Measurements from ENCODE around the gene ACTR3C.

Gene ACTR3C

GRCh38 chr7:150363872-150364271 lies 40.5 kb upstream of the ACTR3C start:
- TF ChIP-seq ZNF274 (IDR thresholded peaks at IDR 0.05; ENCODE audit: low read depth, low read length) = no peak
- no peak overlapping the region for H3K4me3 ChIP-seq (ENCODE audit: low read length)

DNA sequence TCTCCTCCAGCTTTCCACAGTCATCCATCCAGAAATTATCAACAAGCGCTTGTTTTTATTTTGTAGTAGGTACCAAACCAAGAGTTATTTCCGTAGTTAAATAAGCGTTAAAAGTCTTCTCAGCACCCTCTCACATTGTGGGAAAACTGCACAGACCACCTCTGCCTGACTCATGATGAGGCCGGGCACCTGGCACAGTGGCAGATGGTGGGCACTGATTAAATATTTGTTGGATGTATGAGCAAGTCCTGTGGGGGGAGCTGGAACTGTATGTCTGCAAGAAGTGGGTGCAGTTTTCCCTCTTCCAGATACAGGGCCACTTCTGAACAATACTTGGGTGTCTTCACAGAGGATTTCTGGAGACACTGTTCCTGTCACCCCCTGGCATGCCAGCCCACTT lies 40.0 kb upstream of the ACTR3C start:
- no peak overlapping the region for H3K4me3 ChIP-seq (ENCODE audit: low read length)
- TF ChIP-seq ZNF274 (IDR thresholded peaks at IDR 0.05; ENCODE audit: low read depth, low read length) = no peak

- H3K4me3 ChIP-seq (ENCODE audit: low read length) = no peak overlapping the region
- no peak for TF ChIP-seq ZNF274 (IDR thresholded peaks at IDR 0.05; ENCODE audit: low read depth, low read length)
These were observed 38.7 kb upstream of the ACTR3C start for GRCh38 chr7:150361807-150362621.

- TF ChIP-seq ZNF274 (IDR thresholded peaks at IDR 0.05; ENCODE audit: low read depth, low read length) = no peak
- no peak overlapping the region for H3K4me3 ChIP-seq (ENCODE audit: low read length)
These were observed 38.1 kb upstream of the ACTR3C start for GRCh38 chr7:150361402-150361801.

- no peak overlapping the region for H3K4me3 ChIP-seq (ENCODE audit: low read length)
- TF ChIP-seq ZNF274 (IDR thresholded peaks at IDR 0.05; ENCODE audit: low read depth, low read length) = no peak
These were observed 37.2 kb upstream of the ACTR3C start for GRCh38 chr7:150360363-150361058.

GRCh38 chr7:150359622-150360362 lies 36.4 kb upstream of the ACTR3C start:
- no peak for TF ChIP-seq ZNF274 (IDR thresholded peaks at IDR 0.05; ENCODE audit: low read depth, low read length)
- H3K4me3 ChIP-seq (ENCODE audit: low read length) = no peak overlapping the region

DNA sequence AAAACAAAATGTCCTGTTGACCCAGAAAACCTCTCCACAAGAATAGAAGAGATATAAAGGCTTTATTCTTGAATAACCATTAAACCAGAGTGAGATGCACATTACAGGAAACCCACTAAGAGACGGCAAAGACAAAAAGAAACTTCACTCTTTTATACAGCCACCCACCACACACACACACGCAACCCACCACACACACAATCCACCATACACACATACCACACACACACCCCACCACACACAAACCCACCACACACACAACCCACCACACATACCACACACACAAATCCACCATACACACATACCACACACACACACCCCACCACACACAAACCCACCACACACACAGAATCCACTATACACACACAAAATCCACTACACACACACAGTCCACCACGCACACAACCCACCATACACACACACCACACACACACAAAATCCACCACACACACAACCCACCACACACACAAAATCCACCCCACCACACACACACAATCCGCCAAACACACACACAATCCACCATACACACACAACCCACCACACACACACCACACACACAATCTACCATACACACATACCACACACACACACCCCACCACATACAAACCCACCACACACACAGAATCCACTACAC lies 35.8 kb upstream of the ACTR3C start:
- no peak overlapping the region for H3K4me3 ChIP-seq (ENCODE audit: low read length)

GRCh38 chr7:150358433-150358832 lies 35.1 kb upstream of the ACTR3C start:
- H3K4me3 ChIP-seq (ENCODE audit: low read length) = no peak overlapping the region
- no peak for TF ChIP-seq ZNF274 (IDR thresholded peaks at IDR 0.05; ENCODE audit: low read depth, low read length)

More for the DNA sequence above, 35.8 kb upstream of the ACTR3C start:
- TF ChIP-seq ZNF274 (IDR thresholded peaks at IDR 0.05; ENCODE audit: low read depth, low read length) = no peak

DNA sequence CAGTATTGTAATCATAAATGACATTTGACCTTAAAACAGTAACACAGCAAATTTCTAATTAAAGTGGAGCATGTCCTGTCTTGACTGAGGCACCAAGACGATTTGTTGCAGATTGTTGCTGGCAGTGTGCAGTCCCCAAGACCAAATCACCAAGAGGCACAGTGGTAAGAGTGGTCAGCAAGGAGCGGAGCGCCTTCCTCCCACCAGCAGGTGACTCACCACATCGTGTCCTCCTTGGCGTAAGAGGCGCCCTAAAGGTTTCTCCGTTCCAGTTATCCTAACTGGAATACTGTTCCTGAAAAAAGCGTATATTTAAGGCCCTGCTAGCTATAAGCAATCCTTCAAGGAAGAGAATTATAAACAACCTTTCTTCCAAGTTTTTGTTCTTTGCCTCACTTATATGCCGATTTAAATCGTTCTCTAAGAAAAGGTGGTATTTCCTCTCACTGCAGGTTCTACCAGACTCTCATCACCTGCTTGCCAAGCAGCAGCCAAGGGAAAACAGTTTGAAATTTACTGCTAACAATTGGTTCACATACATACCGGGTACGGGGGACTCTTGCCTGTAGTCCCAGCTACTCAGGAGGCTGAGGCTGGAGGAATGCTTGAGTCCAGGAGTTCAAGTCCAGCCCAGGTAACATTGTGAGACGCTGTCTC lies 34.6 kb upstream of the ACTR3C start:
- H3K4me3 ChIP-seq (ENCODE audit: low read length) = no peak overlapping the region
- TF ChIP-seq ZNF274 (IDR thresholded peaks at IDR 0.05; ENCODE audit: low read depth, low read length) = no peak

DNA sequence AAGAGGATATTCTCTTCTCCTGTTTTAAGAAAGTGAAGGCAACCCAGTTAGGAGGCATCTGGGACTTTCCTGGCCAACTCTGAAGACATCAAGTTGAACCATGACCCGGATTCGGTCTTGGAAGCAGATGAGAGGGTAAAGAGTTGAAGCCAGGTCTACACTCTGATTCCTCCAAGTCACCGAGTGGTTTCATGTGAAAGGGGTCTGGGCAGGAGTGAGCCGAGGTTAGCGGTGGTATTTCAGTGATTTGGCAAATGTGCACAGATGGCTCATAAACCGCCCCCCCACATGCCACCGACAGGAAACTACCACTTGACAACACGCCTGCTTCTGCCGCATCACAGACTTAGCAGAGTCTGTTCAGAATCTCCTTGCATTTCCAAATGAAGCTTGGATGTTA lies 33.9 kb upstream of the ACTR3C start:
- no peak for TF ChIP-seq ZNF274 (IDR thresholded peaks at IDR 0.05; ENCODE audit: low read depth, low read length)
- H3K4me3 ChIP-seq (ENCODE audit: low read length) = no peak overlapping the region; the same call in 1 of the 2 replicates

GRCh38 chr7:150356265-150356897 lies 33.0 kb upstream of the ACTR3C start:
- H3K4me3 ChIP-seq (ENCODE audit: low read length) = no peak overlapping the region
- no peak for TF ChIP-seq ZNF274 (IDR thresholded peaks at IDR 0.05; ENCODE audit: low read depth, low read length)

- no peak for TF ChIP-seq ZNF274 (IDR thresholded peaks at IDR 0.05; ENCODE audit: low read depth, low read length)
- no peak overlapping the region for H3K4me3 ChIP-seq (ENCODE audit: low read length)
These were observed 32.3 kb upstream of the ACTR3C start for GRCh38 chr7:150355666-150356059.

GRCh38 chr7:150351587-150352194 lies 28.3 kb upstream of the ACTR3C start:
- no peak for TF ChIP-seq ZNF274 (IDR thresholded peaks at IDR 0.05; ENCODE audit: low read depth, low read length)
- no peak overlapping the region for H3K4me3 ChIP-seq (ENCODE audit: low read length)
